Measurements from ENCODE around the gene CDK2AP2.

CDK2AP2 gene

GRCh38 chr11:67507242-67507863 lies 609 bp downstream of the CDK2AP2 start:
- peak overlapping the region; percentile 67; the same call in 1 of the 2 replicates for H3K9ac ChIP-seq (ENCODE audit: low read depth, low read length)
- peak overlapping the region; percentile 39 for H3K27ac ChIP-seq (ENCODE audit: low read length)
- peaks cover 14% of the 10 kb centered on the region for H3K27me3 ChIP-seq (ENCODE audit: insufficient read depth, low read length)
- H3K4me1 ChIP-seq (ENCODE audit: insufficient read depth, low read length): peaks cover 5% of the 10 kb centered on the region; the same call in 1 of the 2 replicates
- H3K36me3 ChIP-seq (ENCODE audit: insufficient read depth, low read depth, low read length): 0 out of 2 replicates have a peak, but pooled peaks cover 3% of the 10 kb centered on the region
- H3K9me3 ChIP-seq (ENCODE audit: insufficient read depth, low read depth, low read length): no peaks in the 10 kb centered on the region
- H3K4me3 ChIP-seq (ENCODE audit: low read length): peak overlapping the region; percentile 83

GRCh38 chr11:67506426-67507051 lies 1.4 kb downstream of the CDK2AP2 start:
- Histone ChIP-seq H3K9ac (ENCODE audit: low read depth, low read length) (no peak overlapping the region), H3K36me3 (ENCODE audit: insufficient read depth, low read depth, low read length) (0 out of 2 replicates have a peak, but pooled peaks cover 6% of the 10 kb centered on the region), H3K4me1 (ENCODE audit: insufficient read depth, low read length) (peaks cover 5% of the 10 kb centered on the region; the same call in 1 of the 2 replicates), H3K9me3 (ENCODE audit: insufficient read depth, low read depth, low read length) (no peaks in the 10 kb centered on the region), H3K27ac (ENCODE audit: low read length) (no peak overlapping the region), H3K4me3 (ENCODE audit: low read length) (no peak overlapping the region), H3K27me3 (ENCODE audit: insufficient read depth, low read length) (peaks cover 14% of the 10 kb centered on the region)

GRCh38 chr11:67505605-67506396 lies 2.2 kb downstream of the CDK2AP2 start:
- Histone ChIP-seq H3K9ac (ENCODE audit: low read depth, low read length) (no peak overlapping the region), H3K9me3 (ENCODE audit: insufficient read depth, low read depth, low read length) (no peaks in the 10 kb centered on the region), H3K27ac (ENCODE audit: low read length) (no peak overlapping the region), H3K4me3 (ENCODE audit: low read length) (peak overlapping the region; percentile 82; the same call in 1 of the 2 replicates), H3K36me3 (ENCODE audit: insufficient read depth, low read depth, low read length) (peaks cover 14% of the 10 kb centered on the region), H3K4me1 (ENCODE audit: insufficient read depth, low read length) (peaks cover 5% of the 10 kb centered on the region; the same call in 1 of the 2 replicates), H3K27me3 (ENCODE audit: insufficient read depth, low read length) (peaks cover 14% of the 10 kb centered on the region)

GRCh38 chr11:67504950-67505581 lies 2.9 kb downstream of the CDK2AP2 start, which contains the start of gene PITPNM1:
PITPNM1 (minus strand) TSS chr11:67505363; CDS start chr11:67504180, 1,183 bp downstream.
- H3K4me3 ChIP-seq (ENCODE audit: low read length): peak within 1 kb of the TSS; percentile 82
- peaks cover 16% of the 10 kb centered on the region for H3K36me3 ChIP-seq (ENCODE audit: insufficient read depth, low read depth, low read length)
- peak within 1 kb of the TSS; percentile 72 for H3K9ac ChIP-seq (ENCODE audit: low read depth, low read length)
- no peaks in the 10 kb centered on the region for H3K9me3 ChIP-seq (ENCODE audit: insufficient read depth, low read depth, low read length)
- H3K4me1 ChIP-seq (ENCODE audit: insufficient read depth, low read length): peaks cover 5% of the 10 kb centered on the region; the same call in 1 of the 2 replicates
- peaks cover 14% of the 10 kb centered on the region for H3K27me3 ChIP-seq (ENCODE audit: insufficient read depth, low read length)
- H3K27ac ChIP-seq (ENCODE audit: low read length): no peak within 1 kb of the TSS

GRCh38 chr11:67504005-67504949 lies 3.7 kb downstream of the CDK2AP2 start:
- H3K9me3 ChIP-seq (ENCODE audit: insufficient read depth, low read depth, low read length): no peaks in the 10 kb centered on the region
- peaks cover 16% of the 10 kb centered on the region for H3K36me3 ChIP-seq (ENCODE audit: insufficient read depth, low read depth, low read length)
- peaks cover 14% of the 10 kb centered on the region for H3K27me3 ChIP-seq (ENCODE audit: insufficient read depth, low read length)
- peak overlapping the region; percentile 82 for H3K4me3 ChIP-seq (ENCODE audit: low read length)
- H3K4me1 ChIP-seq (ENCODE audit: insufficient read depth, low read length): peaks cover 5% of the 10 kb centered on the region; the same call in 1 of the 2 replicates
- peak overlapping the region; percentile 72 for H3K9ac ChIP-seq (ENCODE audit: low read depth, low read length)
- H3K27ac ChIP-seq (ENCODE audit: low read length): no peak overlapping the region

GRCh38 chr11:67503119-67504004 lies 4.6 kb downstream of the CDK2AP2 start:
- Histone ChIP-seq H3K9ac (ENCODE audit: low read depth, low read length) (peak overlapping the region; percentile 48; the same call in 1 of the 2 replicates), H3K36me3 (ENCODE audit: insufficient read depth, low read depth, low read length) (peaks cover 16% of the 10 kb centered on the region), H3K27ac (ENCODE audit: low read length) (no peak overlapping the region), H3K9me3 (ENCODE audit: insufficient read depth, low read depth, low read length) (no peaks in the 10 kb centered on the region), H3K4me3 (ENCODE audit: low read length) (peak overlapping the region; percentile 82; the same call in 1 of the 2 replicates), H3K27me3 (ENCODE audit: insufficient read depth, low read length) (peaks cover 14% of the 10 kb centered on the region), H3K4me1 (ENCODE audit: insufficient read depth, low read length) (peaks cover 5% of the 10 kb centered on the region; the same call in 1 of the 2 replicates)

- no peaks in the 10 kb centered on the region for H3K9me3 ChIP-seq (ENCODE audit: insufficient read depth, low read depth, low read length)
These were observed 5.5 kb downstream of the CDK2AP2 start for GRCh38 chr11:67502328-67502979.

GRCh38 chr11:67501854-67502253 lies 6.1 kb downstream of the CDK2AP2 start:
- Histone ChIP-seq H3K36me3 (ENCODE audit: insufficient read depth, low read depth, low read length) (peaks cover 16% of the 10 kb centered on the region), H3K9ac (ENCODE audit: low read depth, low read length) (no peak overlapping the region), H3K4me1 (ENCODE audit: insufficient read depth, low read length) (peaks cover 5% of the 10 kb centered on the region; the same call in 1 of the 2 replicates), H3K4me3 (ENCODE audit: low read length) (no peak overlapping the region), H3K9me3 (ENCODE audit: insufficient read depth, low read depth, low read length) (no peaks in the 10 kb centered on the region), H3K27me3 (ENCODE audit: insufficient read depth, low read length) (peaks cover 14% of the 10 kb centered on the region), H3K27ac (ENCODE audit: low read length) (no peak overlapping the region)

More at GRCh38 chr11:67502328-67502979, 5.5 kb downstream of the CDK2AP2 start:
- Histone ChIP-seq H3K27ac (ENCODE audit: low read length) (no peak overlapping the region), H3K4me3 (ENCODE audit: low read length) (no peak overlapping the region), H3K4me1 (ENCODE audit: insufficient read depth, low read length) (peaks cover 5% of the 10 kb centered on the region; the same call in 1 of the 2 replicates), H3K27me3 (ENCODE audit: insufficient read depth, low read length) (peaks cover 14% of the 10 kb centered on the region), H3K9ac (ENCODE audit: low read depth, low read length) (no peak overlapping the region), H3K36me3 (ENCODE audit: insufficient read depth, low read depth, low read length) (peaks cover 16% of the 10 kb centered on the region)

- no peak overlapping the region for H3K4me3 ChIP-seq (ENCODE audit: low read length)
- peaks cover 14% of the 10 kb centered on the region for H3K36me3 ChIP-seq (ENCODE audit: insufficient read depth, low read depth, low read length)
- H3K27ac ChIP-seq (ENCODE audit: low read length): no peak overlapping the region
- no peak overlapping the region for H3K9ac ChIP-seq (ENCODE audit: low read depth, low read length)
- no peaks in the 10 kb centered on the region for H3K9me3 ChIP-seq (ENCODE audit: insufficient read depth, low read depth, low read length)
- H3K27me3 ChIP-seq (ENCODE audit: insufficient read depth, low read length): peaks cover 14% of the 10 kb centered on the region
- peaks cover 5% of the 10 kb centered on the region; the same call in 1 of the 2 replicates for H3K4me1 ChIP-seq (ENCODE audit: insufficient read depth, low read length)
These were observed 6.9 kb downstream of the CDK2AP2 start for GRCh38 chr11:67500831-67501715.

Measured in iPS-20b (cell line).